Measurements from ENCODE around the gene ZHX3.

The ZHX3 gene

GRCh38 chr20:41344938-41345728 is 27.6 kb upstream of the ZHX3 start:
- TF ChIP-seq CTCF (conservative IDR thresholded peaks at IDR 0.05; ENCODE audit: low read depth): no peak
- POLR2A ChIA-PET (ENCODE audit: low non-redundant PET): interaction anchor here (0.8 kb wide), 1 partner anchor 53 kb away, joined by 5 read pairs; no protein-coding TSS in a partner anchor
- DNase-seq (ENCODE audit: low spot score): no peak
- CTCF ChIA-PET: interaction anchor here (0.5 to 1.8 kb wide), 2 partner anchors 66 to 72 kb away, joined by 3 to 10 read pairs; no protein-coding TSS in a partner anchor
- peak overlapping the region; percentile 24 for H3K27ac ChIP-seq

GRCh38 chr20:41344477-41344876 is 26.9 kb upstream of the ZHX3 start:
- POLR2A ChIA-PET (ENCODE audit: low non-redundant PET): interaction anchor here (0.8 kb wide), 1 partner anchor 54 kb away, joined by 5 read pairs; no protein-coding TSS in a partner anchor
- TF ChIP-seq CTCF (conservative IDR thresholded peaks at IDR 0.05; ENCODE audit: low read depth): no peak
- DNase-seq (ENCODE audit: low spot score): no peak
- peak overlapping the region; percentile 24 for H3K27ac ChIP-seq
- CTCF ChIA-PET: interaction anchor here (0.6 to 1.8 kb wide), 3 partner anchors 67 to 354 kb away, joined by 4 to 10 read pairs (median 6); no protein-coding TSS in a partner anchor

- ChIA-PET POLR2A (ENCODE audit: low non-redundant PET) (interaction anchor here (0.6 kb wide), 1 partner anchor 305 kb away, joined by 3 read pairs; no protein-coding TSS in a partner anchor), CTCF (interaction anchor here (0.7 to 1.5 kb wide), 3 partner anchors 13 to 170 kb away, joined by 3 to 6 read pairs (median 4); no protein-coding TSS in a partner anchor)
- H3K27ac ChIP-seq: peak overlapping the region; percentile 83
- TF ChIP-seq CTCF (conservative IDR thresholded peaks at IDR 0.05; ENCODE audit: low read depth): no peak
- DNase-seq (ENCODE audit: low spot score): no peak
Measured at GRCh38 chr20:41342474-41343464, 25.2 kb upstream of the ZHX3 start.

GRCh38 chr20:41340327-41341055 is 23.0 kb upstream of the ZHX3 start, which contains the start of gene LPIN3:
TSS of gene LPIN3 (plus strand) at chr20:41340821. CDS start at chr20:41345804, 4,983 bp downstream.
- ChIA-PET POLR2A (ENCODE audit: low non-redundant PET) (interaction anchor here (0.6 to 1.4 kb wide), 3 partner anchors 80 to 352 kb away, joined by 3 read pairs; no protein-coding TSS in a partner anchor), CTCF (interaction anchor here (0.5 to 5.4 kb wide), 47 partner anchors 9 to 1482 kb away, joined by 3 to 96 read pairs (median 4); no protein-coding TSS in a partner anchor)
- DNase-seq (ENCODE audit: low spot score): peak; percentile 100
- peak within 1 kb of the TSS; percentile 83 for H3K27ac ChIP-seq
- TF ChIP-seq CTCF (conservative IDR thresholded peaks at IDR 0.05; ENCODE audit: low read depth): peak; percentile 72

GRCh38 chr20:41339957-41340326 is 22.4 kb upstream of the ZHX3 start:
- TF ChIP-seq CTCF (conservative IDR thresholded peaks at IDR 0.05; ENCODE audit: low read depth): peak; percentile 100
- peak; percentile 95 for DNase-seq (ENCODE audit: low spot score)
- POLR2A ChIA-PET (ENCODE audit: low non-redundant PET): interaction anchor here (0.6 to 1.4 kb wide), 3 partner anchors 80 to 353 kb away, joined by 3 read pairs; no protein-coding TSS in a partner anchor
- CTCF ChIA-PET: interaction anchor here (0.6 to 5.4 kb wide), 61 partner anchors 9 to 1841 kb away, joined by 3 to 96 read pairs (median 4); no protein-coding TSS in a partner anchor
- H3K27ac ChIP-seq: peak overlapping the region; percentile 83
